K562 (cell line): ENCODE results near the gene NUDT21. TPM values are rescaled to one million over a fixed set of nuclear protein-coding genes. Genes with fewer than 3 reads are reported as not detected.

ENCODE experiments used
- ARHGAP35 ChIP-seq: fragments of 450-650 bp; IDR thresholded peaks from 2 replicates; pipeline ENCODE4 v1.6.1; 2018; ENCODE audit not compliant: partially characterized antibody
- CREB1 ChIP-seq, 2 experiments: sonication (generic) in 1 of 2; formaldehyde crosslinking in 1 of 2; IDR thresholded peaks; 2 replicates each; pipeline versions ENCODE4 v1.6.1 to v1.8.0; 2012 to 2022; ENCODE audit warnings: inconsistent platforms in 1 of 2, mild to moderate bottlenecking in 1 of 2, missing genetic modification reagents in 1 of 2, moderate library complexity in 1 of 2
- CREBBP ChIP-seq: IDR thresholded peaks from one replicate; pipeline ENCODE4 v1.6.1; 2012; ENCODE audit warnings: low read depth, mild to moderate bottlenecking, control low read depth, inconsistent platforms, low read length
- FIP1L1 ChIP-seq: fragments of 200-400 bp; formaldehyde crosslinking; IDR thresholded peaks from 2 replicates; pipeline ENCODE4 v1.6.1; 2018; ENCODE audit warnings: mild to moderate bottlenecking, low read depth, low read length; ENCODE audit not compliant: poor library complexity, severe bottlenecking
- FOXM1 ChIP-seq, 2 experiments: fragments of 450-650 bp in 1 of 2; sonication (generic) in 1 of 2; formaldehyde crosslinking in 1 of 2; IDR thresholded peaks; 2 replicates each; pipeline versions ENCODE4 v1.6.1 to v1.9.0; 2017 to 2022; ENCODE audit warnings: low read depth in 2 of 2, mild to moderate bottlenecking in 2 of 2, missing genetic modification reagents in 1 of 2, moderate library complexity in 1 of 2
- KDM5B ChIP-seq: fragments of 200-600 bp; sonication (generic); IDR thresholded peaks from 2 replicates; pipeline ENCODE4 v1.6.1; 2012; ENCODE audit warnings: low read depth, mild to moderate bottlenecking, moderate library complexity, low read length, control low read depth, inconsistent platforms; ENCODE audit not compliant: insufficient replicate concordance
- RBFOX2 ChIP-seq: fragments of 200-400 bp; formaldehyde crosslinking; IDR thresholded peaks from 2 replicates; pipeline ENCODE4 v1.6.1; 2017; ENCODE audit warnings: low read depth, mild to moderate bottlenecking, low read length, moderate library complexity
- SAP30 ChIP-seq: fragments of 200-600 bp; sonication (generic); IDR thresholded peaks from 2 replicates; pipeline ENCODE4 v1.6.1; 2012; ENCODE audit warnings: borderline replicate concordance, low read depth, mild to moderate bottlenecking, moderate library complexity, low read length, control low read depth, inconsistent platforms; ENCODE audit not compliant: insufficient read depth, poor library complexity, severe bottlenecking
- SIN3B ChIP-seq: fragments of 450-650 bp; IDR thresholded peaks from 2 replicates; pipeline ENCODE4 v1.6.1; 2017; ENCODE audit warnings: low read depth, mild to moderate bottlenecking, moderate library complexity
- SMARCC2 ChIP-seq: fragments of 450-650 bp; IDR thresholded peaks from 2 replicates; pipeline ENCODE4 v1.6.1; 2017; ENCODE audit warnings: antibody characterized with exemption, moderate library complexity, mild to moderate bottlenecking, low read depth
- SRSF3 ChIP-seq: fragments of 200-400 bp; formaldehyde crosslinking; IDR thresholded peaks from 2 replicates; pipeline ENCODE4 v1.6.1; 2016; ENCODE audit warnings: mild to moderate bottlenecking, low read length, moderate library complexity; ENCODE audit not compliant: insufficient read depth
- ZBTB1 ChIP-seq: sonication (generic); formaldehyde crosslinking; IDR thresholded peaks from 2 replicates; pipeline ENCODE4 v1.8.1; 2023; ENCODE audit warnings: missing genetic modification reagents, low read depth, mild to moderate bottlenecking, borderline replicate concordance
- ZNF174 ChIP-seq: fragments of 250-450 bp; sonication (Bioruptor Pico); IDR thresholded peaks from 2 replicates; pipeline ENCODE4 v1.4.0; 2020; ENCODE audit warnings: mild to moderate bottlenecking
- ZNF224 ChIP-seq: sonication (generic); formaldehyde crosslinking; IDR thresholded peaks from 2 replicates; pipeline ENCODE4 v1.8.0; 2022; ENCODE audit warnings: mild to moderate bottlenecking, missing genetic modification reagents
- ZNF586 ChIP-seq: fragments of 450-650 bp; formaldehyde crosslinking; conservative IDR thresholded peaks from 2 replicates; pipeline ENCODE4 v1.4.0; 2020; ENCODE audit warnings: mild to moderate bottlenecking, moderate library complexity
- polyA plus RNA-seq, 8 experiments: library from polyadenylated mRNA; depleted of rRNA in 4 of 8; stranded (reverse) in 5 of 8; unstranded in 3 of 8; fragments of >200 nt; fragmentation: Nextera tagmentation in 2 of 8; fragmentation: Illumina TruSeq in 1 of 8; extraction: Ambion mirVana in 2 of 8; extraction: Trizol in 1 of 8; gene quantifications; 2 replicates each; pipeline versions ENCODE4 v1.2.1 to v1.2.3, GENCODE V29; 2011 to 2014; ENCODE audit warnings: inconsistent platforms in 1 of 8, missing spikeins in 1 of 8
- total RNA-seq, 7 experiments: library from RNA; depleted of rRNA in 6 of 7; stranded (reverse); fragments of >200 nt in 6 of 7; fragmentation: Illumina TruSeq in 2 of 7; extraction: Trizol in 2 of 7; gene quantifications; 2 replicates each; pipeline versions ENCODE4 v1.2.1 to v1.2.3, GENCODE V29; 2011 to 2021; ENCODE audit warnings: low replicate concordance in 1 of 7
- TF ChIP-seq, protein P1 (sequence below), 2 experiments: fragments of 450-650 bp; IDR thresholded peaks; 2 replicates each; pipeline ENCODE4 v1.6.1; 2016; ENCODE audit warnings: mild to moderate bottlenecking in 2 of 2, borderline replicate concordance in 1 of 2, low read depth in 1 of 2, moderate library complexity in 1 of 2
- TF ChIP-seq, protein P2 (sequence below), 2 experiments: IDR thresholded peaks; 2 replicates each; pipeline ENCODE4 v1.6.1; 2011; ENCODE audit warnings: borderline replicate concordance in 1 of 2, control low read depth in 1 of 2, low read depth in 1 of 2, low read length in 1 of 2, mild to moderate bottlenecking in 1 of 2, mixed read lengths in 1 of 2, moderate library complexity in 1 of 2; ENCODE audit not compliant: insufficient read depth in 1 of 2, insufficient read length in 1 of 2, poor library complexity in 1 of 2, severe bottlenecking in 1 of 2; ENCODE audit errors: extremely low read depth in 1 of 2

NUDT21 gene
- total and polyA plus RNA-seq, 9 of the 15 experiments (the other 6 are each of a cell fraction or from before 2014, with no cell fraction given): 62.4 to 218 (median 121) TPM

DNA sequence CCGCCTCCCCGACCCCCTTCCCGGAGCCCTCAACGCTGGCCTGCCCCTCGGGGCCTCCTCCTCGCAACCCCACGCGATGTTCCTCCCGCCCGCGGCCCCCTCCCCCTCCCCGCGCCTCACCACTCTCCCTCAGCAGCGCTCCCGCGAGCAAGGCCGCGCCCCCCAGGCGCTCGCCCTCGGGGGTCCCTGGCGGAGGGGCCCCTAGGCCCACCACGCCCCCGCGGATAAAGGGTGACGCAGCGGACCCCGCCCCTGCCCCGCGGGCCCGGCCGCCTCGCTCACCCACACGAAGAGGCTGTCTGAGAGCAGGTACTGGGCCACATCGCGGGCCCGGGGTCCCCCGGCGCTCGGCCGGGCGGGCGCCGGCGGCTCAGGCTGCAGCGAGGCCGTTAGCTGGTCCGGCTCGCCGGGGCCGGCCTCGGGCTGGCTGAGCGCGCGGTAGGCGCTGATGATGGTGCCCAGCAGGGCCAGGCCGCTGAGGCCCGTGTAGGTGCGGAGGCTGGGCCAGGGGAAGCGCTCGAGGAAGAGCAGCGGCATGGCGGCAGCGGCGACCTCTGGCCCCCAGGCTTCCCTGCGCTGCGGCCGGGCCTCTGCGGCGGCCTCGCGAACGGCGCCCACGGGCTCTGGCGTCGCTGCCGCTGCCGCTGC lies 26.2 kb downstream of the NUDT21 start (continued):
- TF ChIP-seq FOXM1 (IDR thresholded peaks at IDR 0.05; ENCODE audit: low read depth): no peak
- TF ChIP-seq FOXM1 (CRISPR knock-in tag; IDR thresholded peaks at IDR 0.05; ENCODE audit: low read depth): no peak
- TF ChIP-seq KDM5B: no peak
- TF ChIP-seq, protein P1, sequence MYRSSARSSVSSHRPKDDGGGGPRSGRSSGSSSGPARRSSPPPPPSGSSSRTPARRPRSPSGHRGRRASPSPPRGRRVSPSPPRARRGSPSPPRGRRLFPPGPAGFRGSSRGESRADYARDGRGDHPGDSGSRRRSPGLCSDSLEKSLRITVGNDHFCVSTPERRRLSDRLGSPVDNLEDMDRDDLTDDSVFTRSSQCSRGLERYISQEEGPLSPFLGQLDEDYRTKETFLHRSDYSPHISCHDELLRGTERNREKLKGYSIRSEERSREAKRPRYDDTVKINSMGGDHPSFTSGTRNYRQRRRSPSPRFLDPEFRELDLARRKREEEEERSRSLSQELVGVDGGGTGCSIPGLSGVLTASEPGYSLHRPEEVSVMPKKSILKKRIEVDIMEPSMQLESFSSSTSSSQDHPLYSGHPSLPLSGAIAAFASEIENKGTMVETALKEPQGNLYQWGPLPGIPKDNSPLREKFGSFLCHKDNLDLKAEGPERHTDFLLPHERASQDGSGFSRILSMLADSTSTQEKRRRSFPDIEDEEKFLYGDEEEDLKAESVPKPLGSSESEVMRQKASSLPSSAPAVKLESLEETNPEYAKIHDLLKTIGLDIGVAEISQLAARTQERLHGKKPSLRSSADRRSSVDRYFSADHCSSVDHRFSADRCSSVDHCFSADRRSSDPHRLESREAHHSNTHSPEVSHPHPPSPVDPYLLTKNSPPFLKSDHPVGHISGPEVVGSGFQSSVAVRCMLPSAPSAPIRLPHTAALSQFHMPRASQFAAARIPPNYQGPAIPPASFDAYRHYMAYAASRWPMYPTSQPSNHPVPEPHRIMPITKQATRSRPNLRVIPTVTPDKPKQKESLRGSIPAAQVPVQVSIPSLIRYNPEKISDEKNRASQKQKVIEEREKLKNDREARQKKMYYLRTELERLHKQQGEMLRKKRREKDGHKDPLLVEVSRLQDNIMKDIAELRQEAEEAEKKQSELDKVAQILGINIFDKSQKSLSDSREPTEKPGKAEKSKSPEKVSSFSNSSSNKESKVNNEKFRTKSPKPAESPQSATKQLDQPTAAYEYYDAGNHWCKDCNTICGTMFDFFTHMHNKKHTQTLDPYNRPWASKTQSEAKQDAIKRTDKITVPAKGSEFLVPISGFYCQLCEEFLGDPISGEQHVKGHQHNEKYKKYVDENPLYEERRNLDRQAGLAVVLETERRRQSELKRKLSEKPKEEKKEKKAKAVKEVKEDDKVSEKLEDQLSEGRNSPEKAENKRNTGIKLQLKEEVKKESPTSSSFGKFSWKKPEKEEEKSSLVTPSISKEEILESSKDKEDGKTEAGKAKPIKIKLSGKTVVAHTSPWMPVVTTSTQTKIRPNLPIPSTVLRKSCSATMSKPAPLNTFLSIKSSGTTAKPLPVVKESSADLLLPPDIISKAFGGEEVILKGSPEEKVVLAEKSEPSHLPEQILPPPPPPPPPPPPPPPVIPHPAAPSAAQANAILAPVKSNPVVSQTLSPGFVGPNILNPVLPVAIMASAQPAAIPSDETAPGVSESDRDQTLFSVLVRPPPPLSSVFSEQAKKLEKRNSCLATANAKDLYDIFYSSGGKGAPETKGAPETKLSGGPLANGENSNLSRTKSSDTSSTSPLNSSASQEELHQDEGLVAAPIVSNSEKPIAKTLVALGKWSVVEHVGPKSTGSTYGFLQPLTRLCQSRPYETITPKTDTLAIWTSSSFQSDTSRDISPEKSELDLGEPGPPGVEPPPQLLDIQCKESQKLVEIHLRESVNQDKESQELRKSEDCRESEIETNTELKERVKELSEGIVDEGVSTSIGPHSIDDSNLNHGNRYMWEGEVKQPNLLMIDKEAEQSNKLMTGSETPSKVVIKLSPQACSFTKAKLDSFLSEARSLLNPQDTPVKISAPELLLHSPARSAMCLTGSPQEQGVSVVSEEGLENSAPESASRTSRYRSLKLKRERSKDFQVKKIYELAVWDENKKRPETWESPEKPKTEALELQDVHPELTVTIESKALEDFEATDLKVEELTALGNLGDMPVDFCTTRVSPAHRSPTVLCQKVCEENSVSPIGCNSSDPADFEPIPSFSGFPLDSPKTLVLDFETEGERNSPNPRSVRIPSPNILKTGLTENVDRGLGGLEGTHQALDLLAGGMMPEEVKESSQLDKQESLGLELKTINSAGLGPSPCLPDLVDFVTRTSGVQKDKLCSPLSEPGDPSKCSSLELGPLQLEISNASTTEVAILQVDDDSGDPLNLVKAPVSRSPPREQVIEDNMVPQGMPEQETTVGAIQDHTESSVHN (IDR thresholded peaks at IDR 0.05; ENCODE audit: borderline replicate concordance in 1 of 2, low read depth in 1 of 2): no peak
- TF ChIP-seq FIP1L1: no peak
- TF ChIP-seq SIN3B: peak; percentile 39; the same call in 1 of the 2 replicates
- TF ChIP-seq, protein P2, sequence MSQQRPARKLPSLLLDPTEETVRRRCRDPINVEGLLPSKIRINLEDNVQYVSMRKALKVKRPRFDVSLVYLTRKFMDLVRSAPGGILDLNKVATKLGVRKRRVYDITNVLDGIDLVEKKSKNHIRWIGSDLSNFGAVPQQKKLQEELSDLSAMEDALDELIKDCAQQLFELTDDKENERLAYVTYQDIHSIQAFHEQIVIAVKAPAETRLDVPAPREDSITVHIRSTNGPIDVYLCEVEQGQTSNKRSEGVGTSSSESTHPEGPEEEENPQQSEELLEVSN (IDR thresholded peaks at IDR 0.05; ENCODE audit: borderline replicate concordance in 1 of 2, extremely low read depth in 1 of 2, insufficient read depth in 1 of 2, insufficient read length in 1 of 2, low read depth in 1 of 2, low read length in 1 of 2, poor library complexity in 1 of 2, severe bottlenecking in 1 of 2): peak in 1 of 2 experiments; percentile 6
- no peak for TF ChIP-seq CREB1 (IDR thresholded peaks at IDR 0.05)
- TF ChIP-seq CREB1 (CRISPR knock-in tag; IDR thresholded peaks at IDR 0.05): no peak
- no peak for TF ChIP-seq CREBBP
- TF ChIP-seq ZNF586 (CRISPR knock-in tag): no peak
- no peak for TF ChIP-seq SRSF3
- TF ChIP-seq ARHGAP35: no peak
- TF ChIP-seq SMARCC2: no peak
- no peak for TF ChIP-seq ZNF224
- TF ChIP-seq RBFOX2: peak; percentile 71
- TF ChIP-seq ZBTB1 (CRISPR knock-in tag): no peak
- no peak for TF ChIP-seq SAP30
- no peak for TF ChIP-seq ZNF174
